GM12878 (cell line): Measurements from ENCODE around the gene POU6F2.

Experiments
- HDAC2 ChIP-seq: fragments of 200-600 bp; sonication (generic); IDR thresholded peaks from 2 replicates; pipeline ENCODE4 v1.6.1; 2017
- JUNB ChIP-seq: IDR thresholded peaks from 2 replicates; pipeline ENCODE4 v1.6.1; 2016; ENCODE audit warnings: antibody characterized with exemption, mild to moderate bottlenecking
- KAT2A ChIP-seq: conservative IDR thresholded peaks from 2 replicates; pipeline ENCODE4 v1.6.1; 2011; ENCODE audit warnings: low read depth, low read length; ENCODE audit not compliant: control insufficient read depth
- NFIC ChIP-seq: IDR thresholded peaks from 2 replicates; pipeline ENCODE4 v1.6.1; 2012; ENCODE audit warnings: low read depth, mild to moderate bottlenecking, inconsistent platforms, low read length, moderate library complexity

- TF ChIP-seq HDAC2 (no peak), NFIC (no peak), JUNB (no peak), KAT2A (no peak)
Measured at GRCh38 chr7:39088730-39089593, 111.3 kb downstream of the POU6F2 start.
